K562 (cell line): Measurements from ENCODE around the gene KAT6B. TPM values are rescaled to one million over a fixed set of nuclear protein-coding genes. Genes with fewer than 3 reads are reported as not detected.
A peak's percentile ranks its signal among the peaks of the same experiment; 100 is the strongest.

Experiments
- ATAC-seq: fragments of 200-7000 bp; cut with Tn5 transposase; 3 replicates; pipeline ENCODE4 v1.9.1; 2020; ENCODE audit warnings: moderate library complexity
- BruUV-seq: library from RNA; stranded (reverse); fragments of 400-500 nt; replicated peaks from 2 replicates; lab custom pipeline; 2021; lab: Mats Ljungman, UMichigan
- CTCF ChIA-PET: fragments of 300-600 bp; formaldehyde crosslinking; extraction: SDS; loops from one replicate; lab custom pipeline; 2021; ENCODE audit warnings: low intra/inter-chr PET ratio; lab: Yijun Ruan, JAX
- POLR2A ChIA-PET: fragments of 300-600, 350-650 bp; sonication (Branson Sonifier 250); formaldehyde crosslinking; extraction: SDS; loops from one replicate; lab custom pipeline; 2021; ENCODE audit warnings: antibody characterized with exemption, inconsistent platforms; lab: Yijun Ruan, JAX
- DNase-seq, 4 experiments: peaks; one replicate each; pipeline versions ENCODE4 v3.0.0 to v3.0.0-alpha.2; 2011 to 2018; ENCODE audit warnings: low spot score in 3 of 4, mixed read lengths in 3 of 4; ENCODE audit errors: extremely low read depth in 1 of 4
- FAIRE-seq: peaks from 2 replicates; lab custom pipeline; 2011; peaks lifted over from hg19 to GRCh38; lab: Jason Lieb, UNC
- H2AFZ ChIP-seq: 2 replicates; pipeline ENCODE4 v1.6.0; 2011; ENCODE audit warnings: low read depth, low read length, control low read depth, inconsistent platforms
- H3K27ac ChIP-seq: fragments of 200-600 bp; 3 replicates; pipeline ENCODE4 v1.8.0; 2011; ENCODE audit warnings: low read depth, mild to moderate bottlenecking, control low read depth, inconsistent platforms, low read length, moderate library complexity, mixed read lengths; ENCODE audit errors: extremely low read depth
- H3K27me3 ChIP-seq, 2 experiments: fragments of 300-600 bp in 1 of 2; 2 replicates in 1 of 2; 3 replicates in 1 of 2; pipeline versions ENCODE4 v1.6.0 to v1.8.0; 2011; ENCODE audit warnings: inconsistent platforms in 2 of 2, low read length in 2 of 2, mild to moderate bottlenecking in 1 of 2, mixed read lengths in 1 of 2, moderate library complexity in 1 of 2; ENCODE audit not compliant: control insufficient read depth in 2 of 2, insufficient read depth in 2 of 2
- H3K36me3 ChIP-seq: fragments of 300-600 bp; 3 replicates; pipeline ENCODE4 v1.8.0; 2011; ENCODE audit warnings: mild to moderate bottlenecking, low read length, inconsistent platforms; ENCODE audit not compliant: control insufficient read depth, insufficient read depth
- H3K4me1 ChIP-seq, 2 experiments: fragments of 200-600 bp in 1 of 2; replicated peaks in 1 of 2; 2 replicates in 1 of 2; 3 replicates in 1 of 2; pipeline versions ENCODE4 v1.5.1 to v1.8.0; 2011; ENCODE audit warnings: inconsistent platforms in 2 of 2, low read length in 2 of 2, mild to moderate bottlenecking in 1 of 2, mixed read lengths in 1 of 2, moderate library complexity in 1 of 2; ENCODE audit not compliant: control insufficient read depth in 2 of 2, insufficient read depth in 2 of 2
- H3K4me2 ChIP-seq: 2 replicates; pipeline ENCODE4 v1.6.1; 2011; ENCODE audit warnings: low read length, control low read depth, inconsistent platforms, mixed read lengths; ENCODE audit not compliant: insufficient read depth
- H3K4me3 ChIP-seq: fragments of 200-600 bp; sonication (generic), shearing (Covaris generic); 2 replicates; pipeline ENCODE4 v1.5.1; 2016; ENCODE audit warnings: control low read depth, inconsistent platforms
- H3K79me2 ChIP-seq: fragments of 200-600 bp; 3 replicates; pipeline ENCODE4 v1.8.0; 2011; ENCODE audit warnings: low read length, inconsistent platforms; ENCODE audit not compliant: control insufficient read depth, insufficient read depth
- H3K9ac ChIP-seq, 2 experiments: 2 replicates each; pipeline versions ENCODE4 v1.6.0 to v1.6.1; 2011; ENCODE audit warnings: low read depth in 2 of 2, low read length in 2 of 2, control low read depth in 1 of 2, inconsistent platforms in 1 of 2, mild to moderate bottlenecking in 1 of 2, mixed read lengths in 1 of 2; ENCODE audit not compliant: insufficient read depth in 1 of 2
- H3K9me1 ChIP-seq: one replicate; pipeline ENCODE4 v1.6.0; 2011; ENCODE audit warnings: inconsistent platforms, mild to moderate bottlenecking, low read length, moderate library complexity; ENCODE audit not compliant: control insufficient read depth, insufficient read depth
- H3K9me3 ChIP-seq: replicated peaks from 2 replicates; pipeline ENCODE4 v1.5.1; 2011; ENCODE audit warnings: low read depth, low read length, inconsistent platforms; ENCODE audit not compliant: control insufficient read depth, insufficient read depth
- H4K20me1 ChIP-seq: replicated peaks from 2 replicates; pipeline ENCODE4 v1.6.1; 2011; ENCODE audit warnings: low read length, inconsistent platforms, mixed read lengths; ENCODE audit not compliant: control insufficient read depth, insufficient read depth
- CBX5 ChIP-seq: IDR thresholded peaks from 2 replicates; pipeline ENCODE4 v1.6.1; 2014; ENCODE audit warnings: low read depth, borderline replicate concordance
- DIDO1 ChIP-seq: fragments of 450-650 bp; IDR thresholded peaks from 2 replicates; pipeline ENCODE4 v1.6.1; 2016; ENCODE audit warnings: low read depth, missing biosample characterization, missing genetic modification characterization
- EGR1 ChIP-seq: fragments of 450-650 bp; conservative IDR thresholded peaks from 2 replicates; pipeline ENCODE4 v1.6.1; 2017; ENCODE audit warnings: mild to moderate bottlenecking
- EZH2 ChIP-seq: IDR thresholded peaks from 2 replicates; pipeline ENCODE4 v1.6.1; 2012; ENCODE audit warnings: low read depth, mild to moderate bottlenecking, inconsistent platforms, low read length, borderline replicate concordance
- HDAC3 ChIP-seq: fragments of 450-650 bp; IDR thresholded peaks from 2 replicates; pipeline ENCODE4 v1.6.1; 2018; ENCODE audit warnings: borderline replicate concordance, mild to moderate bottlenecking, moderate library complexity; ENCODE audit not compliant: partially characterized antibody
- MTA1 ChIP-seq: fragments of 450-650 bp; IDR thresholded peaks from 2 replicates; pipeline ENCODE4 v1.6.1; 2017; ENCODE audit warnings: borderline replicate concordance
- MYBL2 ChIP-seq, 2 experiments: fragments of 450-650 bp in 1 of 2; sonication (generic) in 1 of 2; formaldehyde crosslinking in 1 of 2; IDR thresholded peaks; 2 replicates each; pipeline versions ENCODE4 v1.6.1 to v1.8.1; 2017 to 2022; ENCODE audit warnings: borderline replicate concordance in 1 of 2, inconsistent platforms in 1 of 2, low read depth in 1 of 2, mild to moderate bottlenecking in 1 of 2, missing genetic modification reagents in 1 of 2, moderate library complexity in 1 of 2
- NCOA2 ChIP-seq, 2 experiments: fragments of 450-650 bp; IDR thresholded peaks; 2 replicates each; pipeline ENCODE4 v1.6.1; 2018; ENCODE audit warnings: mild to moderate bottlenecking in 2 of 2, moderate library complexity in 1 of 2; ENCODE audit not compliant: partially characterized antibody in 2 of 2
- PCBP2 ChIP-seq: fragments of 200-400 bp; formaldehyde crosslinking; IDR thresholded peaks from 2 replicates; pipeline ENCODE4 v1.6.1; 2018; ENCODE audit warnings: low read length, low read depth, mild to moderate bottlenecking, moderate library complexity; ENCODE audit not compliant: poor library complexity, severe bottlenecking
- RB1 ChIP-seq: fragments of 450-650 bp; IDR thresholded peaks from 2 replicates; pipeline ENCODE4 v1.6.1; 2017; ENCODE audit warnings: low read depth, mild to moderate bottlenecking
- SMARCA4 ChIP-seq: fragments of 450-650 bp; IDR thresholded peaks from 2 replicates; pipeline ENCODE4 v1.6.1; 2016
- ZBTB17 ChIP-seq: fragments of 450-650 bp; formaldehyde crosslinking; IDR thresholded peaks from 2 replicates; pipeline ENCODE4 v1.4.0; 2020; ENCODE audit warnings: mild to moderate bottlenecking
- ZFP1 ChIP-seq: fragments of 450-650 bp; formaldehyde crosslinking; IDR thresholded peaks from 2 replicates; pipeline ENCODE4 v1.4.0; 2020; ENCODE audit warnings: mild to moderate bottlenecking, mixed read lengths
- ZNF121 ChIP-seq: sonication (generic); formaldehyde crosslinking; conservative IDR thresholded peaks from 2 replicates; pipeline ENCODE4 v1.8.0; 2022; ENCODE audit warnings: missing genetic modification reagents
- ZNF24 ChIP-seq: fragments of 450-650 bp; IDR thresholded peaks from 2 replicates; pipeline ENCODE4 v1.6.1; 2016
- in situ Hi-C: fragments of 300-500 bp; cut with MboI; formaldehyde crosslinking; loops from 4 replicates; pipeline ENCODE4 v1.15.0; 2018; ENCODE audit warnings: inconsistent platforms, mixed read lengths
- intact Hi-C: fragments of 100-400 bp; cut with micrococcal nuclease; formaldehyde crosslinking; loops from 2 replicates; pipeline ENCODE4 v1.14.2; 2022
- polyA plus RNA-seq, 8 experiments: library from polyadenylated mRNA; depleted of rRNA in 4 of 8; stranded (reverse) in 5 of 8; unstranded in 3 of 8; fragments of >200 nt; fragmentation: Nextera tagmentation in 2 of 8; fragmentation: Illumina TruSeq in 1 of 8; extraction: Ambion mirVana in 2 of 8; extraction: Trizol in 1 of 8; gene quantifications; 2 replicates each; pipeline versions ENCODE4 v1.2.1 to v1.2.3, GENCODE V29; 2011 to 2014; ENCODE audit warnings: inconsistent platforms in 1 of 8, missing spikeins in 1 of 8
- total RNA-seq, 7 experiments: library from RNA; depleted of rRNA in 6 of 7; stranded (reverse); fragments of >200 nt in 6 of 7; fragmentation: Illumina TruSeq in 2 of 7; extraction: Trizol in 2 of 7; gene quantifications; 2 replicates each; pipeline versions ENCODE4 v1.2.1 to v1.2.3, GENCODE V29; 2011 to 2021; ENCODE audit warnings: low replicate concordance in 1 of 7
- TF ChIP-seq, protein P1 (sequence below), 2 experiments: IDR thresholded peaks in 1 of 2; conservative IDR thresholded peaks in 1 of 2; 2 replicates each; pipeline ENCODE4 v1.6.1; 2016; ENCODE audit warnings: low read depth in 2 of 2, mild to moderate bottlenecking in 1 of 2, missing compliant biosample characterization in 1 of 2, missing genetic modification characterization in 1 of 2, moderate library complexity in 1 of 2
- TF ChIP-seq, protein P2 (sequence below): sonication (generic); formaldehyde crosslinking; IDR thresholded peaks from 2 replicates; pipeline ENCODE4 v1.8.1; 2023; ENCODE audit warnings: mild to moderate bottlenecking, missing genetic modification reagents, moderate library complexity
- TF ChIP-seq, protein P3 (sequence below): fragments of 450-650 bp; IDR thresholded peaks from one replicate; pipeline ENCODE4 v1.6.1; 2018; ENCODE audit warnings: mild to moderate bottlenecking, moderate library complexity; ENCODE audit not compliant: partially characterized antibody

KAT6B gene
- total and polyA plus RNA-seq, 9 of the 15 experiments (the other 6 are each of a cell fraction or from before 2014, with no cell fraction given): 1.4 to 9.2 (median 6.8) TPM

DNA sequence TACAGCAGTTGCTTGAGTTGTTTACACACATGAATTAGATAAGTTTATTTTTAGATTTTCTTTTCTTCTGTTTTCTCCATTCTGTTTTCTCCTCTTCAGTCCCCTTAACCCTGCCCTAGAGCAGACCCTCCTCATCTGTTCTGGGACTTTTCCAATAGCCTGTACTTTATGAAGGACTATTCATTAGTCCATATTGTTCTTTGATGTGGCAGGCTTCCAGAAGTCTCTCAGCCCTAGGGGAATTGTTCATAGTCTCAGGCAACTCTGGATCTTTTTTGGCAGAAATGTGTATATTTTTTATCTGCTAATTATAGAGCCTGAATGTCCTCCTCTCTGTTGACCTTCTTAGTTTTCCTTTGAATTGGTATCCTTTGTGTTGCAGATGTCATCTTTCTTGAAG is 25.4 kb downstream of the KAT6B start:
- intact Hi-C loops (no loop called here), in situ Hi-C loops (no loop called here)
- CTCF ChIA-PET: no interaction called here
- no peak for DNase-seq
- TF ChIP-seq ZNF121 (CRISPR knock-in tag) (no peak), HDAC3 (no peak), EZH2 (no peak), SMARCA4 (no peak), PCBP2 (no peak), NCOA2 (IDR thresholded peaks at IDR 0.05; ENCODE audit: partially characterized antibody in 2 of 2) (no peak), DIDO1 (tag) (no peak), MTA1 (no peak), ZFP1 (no peak), CBX5 (no peak), ZNF24 (no peak), RB1 (no peak; the same call in 1 of the 2 replicates), MYBL2 (IDR thresholded peaks at IDR 0.05; ENCODE audit: low read depth) (no peak), MYBL2 (CRISPR knock-in tag; IDR thresholded peaks at IDR 0.05; ENCODE audit: borderline replicate concordance) (no peak), EGR1 (no peak), ZBTB17 (CRISPR knock-in tag) (no peak)
- TF ChIP-seq, protein P1, sequence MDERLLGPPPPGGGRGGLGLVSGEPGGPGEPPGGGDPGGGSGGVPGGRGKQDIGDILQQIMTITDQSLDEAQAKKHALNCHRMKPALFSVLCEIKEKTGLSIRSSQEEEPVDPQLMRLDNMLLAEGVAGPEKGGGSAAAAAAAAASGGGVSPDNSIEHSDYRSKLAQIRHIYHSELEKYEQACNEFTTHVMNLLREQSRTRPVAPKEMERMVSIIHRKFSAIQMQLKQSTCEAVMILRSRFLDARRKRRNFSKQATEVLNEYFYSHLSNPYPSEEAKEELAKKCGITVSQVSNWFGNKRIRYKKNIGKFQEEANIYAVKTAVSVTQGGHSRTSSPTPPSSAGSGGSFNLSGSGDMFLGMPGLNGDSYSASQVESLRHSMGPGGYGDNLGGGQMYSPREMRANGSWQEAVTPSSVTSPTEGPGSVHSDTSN (CRISPR knock-in tag; IDR thresholded peaks at IDR 0.05; ENCODE audit: low read depth): no peak
- TF ChIP-seq, protein P1 (tag; conservative IDR thresholded peaks at IDR 0.05; ENCODE audit: low read depth): no peak
- TF ChIP-seq, protein P2, sequence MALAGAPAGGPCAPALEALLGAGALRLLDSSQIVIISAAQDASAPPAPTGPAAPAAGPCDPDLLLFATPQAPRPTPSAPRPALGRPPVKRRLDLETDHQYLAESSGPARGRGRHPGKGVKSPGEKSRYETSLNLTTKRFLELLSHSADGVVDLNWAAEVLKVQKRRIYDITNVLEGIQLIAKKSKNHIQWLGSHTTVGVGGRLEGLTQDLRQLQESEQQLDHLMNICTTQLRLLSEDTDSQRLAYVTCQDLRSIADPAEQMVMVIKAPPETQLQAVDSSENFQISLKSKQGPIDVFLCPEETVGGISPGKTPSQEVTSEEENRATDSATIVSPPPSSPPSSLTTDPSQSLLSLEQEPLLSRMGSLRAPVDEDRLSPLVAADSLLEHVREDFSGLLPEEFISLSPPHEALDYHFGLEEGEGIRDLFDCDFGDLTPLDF: no peak
- TF ChIP-seq, protein P3, sequence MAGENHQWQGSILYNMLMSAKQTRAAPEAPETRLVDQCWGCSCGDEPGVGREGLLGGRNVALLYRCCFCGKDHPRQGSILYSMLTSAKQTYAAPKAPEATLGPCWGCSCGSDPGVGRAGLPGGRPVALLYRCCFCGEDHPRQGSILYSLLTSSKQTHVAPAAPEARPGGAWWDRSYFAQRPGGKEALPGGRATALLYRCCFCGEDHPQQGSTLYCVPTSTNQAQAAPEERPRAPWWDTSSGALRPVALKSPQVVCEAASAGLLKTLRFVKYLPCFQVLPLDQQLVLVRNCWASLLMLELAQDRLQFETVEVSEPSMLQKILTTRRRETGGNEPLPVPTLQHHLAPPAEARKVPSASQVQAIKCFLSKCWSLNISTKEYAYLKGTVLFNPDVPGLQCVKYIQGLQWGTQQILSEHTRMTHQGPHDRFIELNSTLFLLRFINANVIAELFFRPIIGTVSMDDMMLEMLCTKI: no peak
- Histone ChIP-seq H3K9me1 (no peaks in the 10 kb centered on the region), H3K79me2 (peaks cover 23% of the 10 kb centered on the region; the same call in 2 of the 3 replicates), H3K4me3 (no peak overlapping the region), H3K36me3 (no peaks in the 10 kb centered on the region), H3K27me3 (no peaks in the 10 kb centered on the region), H3K4me2 (no peak overlapping the region; the same call in 1 of the 2 replicates), H3K4me1 (peaks cover 9 to 30% of the 10 kb centered on the region in 2 experiments; a peak in 4 of 5 replicates), H3K9me3 (no peaks in the 10 kb centered on the region), H3K9ac (peak overlapping the region in 1 of 2 experiments; percentile 29; a peak in 2 of 4 replicates), H3K27ac (no peak overlapping the region; the same call in 2 of the 3 replicates), H2AFZ (peak overlapping the region; percentile 73; the same call in 1 of the 2 replicates), H4K20me1 (no peaks in the 10 kb centered on the region)
- no peak for ATAC-seq
- no TSS peak for BruUV-seq
- no peak for FAIRE-seq
- POLR2A ChIA-PET: interaction anchor here (1.0 to 3.3 kb wide), 3 partner anchors 11 to 24 kb away, joined by 3 to 9 read pairs (median 3); no protein-coding TSS in a partner anchor
